Measurements from ENCODE around the gene IRX2.

GRCh38 chr5:2724831-2725230 is 26.6 kb downstream of the IRX2 start:
- TF ChIP-seq POLR2A (IDR thresholded peaks at IDR 0.05) (no peak), CTCF (IDR thresholded peaks at IDR 0.05) (no peak)
